ENCODE results near the gene UNC93A.
"Not testable (repeated sequence)": the region's sequence is repeated elsewhere in the genome, so short reads cannot be mapped to it uniquely, and the experiment has no call there.

The UNC93A gene

GRCh38 chr6:167309355-167310192, 18.5 kb downstream of the UNC93A start:
- DNase-seq (ENCODE audit: low spot score), result not testable (repeated sequence)

GRCh38 chr6:167311286-167311685, 20.2 kb downstream of the UNC93A start:
- no peak for DNase-seq (ENCODE audit: low spot score)

GRCh38 chr6:167311691-167312090, 20.6 kb downstream of the UNC93A start:
- DNase-seq (ENCODE audit: low spot score), result not testable (repeated sequence)

GRCh38 chr6:167314180-167314821, 23.2 kb downstream of the UNC93A start:
- DNase-seq (ENCODE audit: low spot score), result no peak

GRCh38 chr6:167317172-167317571, 26.1 kb downstream of the UNC93A start:
- no peak for DNase-seq (ENCODE audit: low spot score)

GRCh38 chr6:167318354-167318753, 27.2 kb downstream of the UNC93A start:
- not testable (repeated sequence) for DNase-seq (ENCODE audit: low spot score)

GRCh38 chr6:167318856-167319255, 27.7 kb downstream of the UNC93A start:
- not testable (repeated sequence) for DNase-seq (ENCODE audit: low spot score)

- not testable (repeated sequence) for DNase-seq (ENCODE audit: low spot score)
Measured at GRCh38 chr6:167319856-167320753, 29.0 kb downstream of the UNC93A start.

GRCh38 chr6:167320754-167321056, 29.6 kb downstream of the UNC93A start:
- DNase-seq (ENCODE audit: low spot score), result not testable (repeated sequence)

GRCh38 chr6:167321185-167321584, 30.1 kb downstream of the UNC93A start:
- DNase-seq (ENCODE audit: low spot score), result not testable (repeated sequence)

- DNase-seq (ENCODE audit: low spot score), result no peak
Measured at GRCh38 chr6:167323111-167323510, 32.0 kb downstream of the UNC93A start.

- no peak for DNase-seq (ENCODE audit: low spot score)
Measured at GRCh38 chr6:167324111-167324510, 33.0 kb downstream of the UNC93A start.

- no peak for DNase-seq (ENCODE audit: low spot score)
Measured at GRCh38 chr6:167325766-167326165, 34.7 kb downstream of the UNC93A start.

GRCh38 chr6:167327391-167327790, 36.3 kb downstream of the UNC93A start:
- no peak for DNase-seq (ENCODE audit: low spot score)

- no peak for DNase-seq (ENCODE audit: low spot score)
Measured at GRCh38 chr6:167328086-167328485, 37.0 kb downstream of the UNC93A start.

GRCh38 chr6:167329014-167329413, 37.9 kb downstream of the UNC93A start:
- no peak for DNase-seq (ENCODE audit: low spot score)

- no peak for DNase-seq (ENCODE audit: low spot score)
Measured at GRCh38 chr6:167330750-167331149, 39.6 kb downstream of the UNC93A start.

- no peak for DNase-seq (ENCODE audit: low spot score)
Measured at GRCh38 chr6:167331565-167331964, 40.5 kb downstream of the UNC93A start.

- no peak for DNase-seq (ENCODE audit: low spot score)
Measured at GRCh38 chr6:167336844-167337630, 45.9 kb downstream of the UNC93A start.

- DNase-seq (ENCODE audit: low spot score), result no peak
Measured at GRCh38 chr6:167337675-167338449, 46.7 kb downstream of the UNC93A start.

- no peak for DNase-seq (ENCODE audit: low spot score)
Measured at GRCh38 chr6:167338541-167339117, 47.5 kb downstream of the UNC93A start.
